ENCODE results near the gene UBA1. TPM values are rescaled to one million over a fixed set of nuclear protein-coding genes. Genes with fewer than 3 reads are reported as not detected.

UBA1 gene
- total RNA-seq, 1 experiment from 2014 or later = 477 TPM

DNA sequence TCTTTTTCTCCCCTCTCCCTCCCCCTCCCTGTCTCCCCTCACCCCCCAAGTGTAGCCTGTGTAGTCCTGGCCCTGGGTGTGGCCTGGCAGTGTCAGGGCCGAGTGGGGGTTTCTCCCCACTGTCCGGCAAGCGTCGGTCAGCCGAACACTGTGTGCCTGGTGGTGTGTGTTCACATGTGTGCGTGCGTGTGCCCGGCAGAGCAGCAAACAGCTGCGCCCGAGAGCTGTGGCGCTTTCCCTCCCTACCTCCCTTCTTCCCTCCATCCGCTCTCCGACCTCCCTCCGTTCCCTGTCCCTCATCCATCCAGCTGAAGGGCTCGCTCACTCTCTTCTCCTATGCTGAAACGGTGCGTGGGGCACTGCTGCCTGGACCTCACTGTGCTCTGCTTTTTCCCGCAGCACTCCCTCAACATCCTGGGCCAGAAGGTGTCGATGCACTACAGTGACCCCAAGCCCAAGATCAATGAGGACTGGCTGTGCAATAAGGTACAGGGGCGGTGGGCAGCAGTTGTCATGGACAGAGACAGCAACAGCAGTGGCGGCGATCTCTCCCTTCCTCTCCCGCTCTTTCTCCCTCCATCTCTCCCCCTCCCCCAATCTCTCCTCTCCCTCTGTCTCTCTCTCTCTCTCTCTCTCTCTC, 17.4 kb upstream of the UBA1 start:
- peak; percentile 54 for DNase-seq
- peaks cover 11% of the 10 kb centered on the region; the same call in 1 of the 2 replicates for H3K27me3 ChIP-seq (ENCODE audit: control insufficient read depth, insufficient read depth, low read length)
- peak overlapping the region; percentile 7; the same call in 1 of the 2 replicates for H3K4me3 ChIP-seq (ENCODE audit: insufficient read depth, low read depth, low read length)
- H3K36me3 ChIP-seq (replicated peaks; ENCODE audit: control insufficient read depth, insufficient read depth, low read length) = peaks cover 16% of the 10 kb centered on the region

DNA sequence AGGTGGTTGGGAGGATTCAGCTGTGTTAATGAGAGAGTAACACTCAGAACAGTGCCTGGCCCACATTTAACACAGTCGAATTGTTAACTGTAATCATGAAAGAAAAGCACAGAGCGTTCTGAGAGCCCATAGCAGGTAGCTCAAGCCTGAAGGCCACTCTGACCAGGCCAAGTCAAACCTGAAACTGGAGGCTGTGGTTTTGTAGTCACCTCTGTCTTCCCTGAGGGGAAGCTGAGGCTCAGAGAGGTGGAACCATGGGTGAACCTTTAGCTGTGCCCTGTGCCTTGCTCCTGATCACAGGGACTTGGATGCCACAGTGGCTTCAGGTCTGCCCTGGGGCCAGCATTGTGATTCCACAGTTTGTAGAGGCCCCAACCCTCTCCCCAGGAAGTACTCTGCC, 16.6 kb upstream of the UBA1 start:
- H3K4me3 ChIP-seq (ENCODE audit: insufficient read depth, low read depth, low read length) = no peak overlapping the region
- peaks cover 20% of the 10 kb centered on the region for H3K36me3 ChIP-seq (replicated peaks; ENCODE audit: control insufficient read depth, insufficient read depth, low read length)
- DNase-seq = no peak

DNA sequence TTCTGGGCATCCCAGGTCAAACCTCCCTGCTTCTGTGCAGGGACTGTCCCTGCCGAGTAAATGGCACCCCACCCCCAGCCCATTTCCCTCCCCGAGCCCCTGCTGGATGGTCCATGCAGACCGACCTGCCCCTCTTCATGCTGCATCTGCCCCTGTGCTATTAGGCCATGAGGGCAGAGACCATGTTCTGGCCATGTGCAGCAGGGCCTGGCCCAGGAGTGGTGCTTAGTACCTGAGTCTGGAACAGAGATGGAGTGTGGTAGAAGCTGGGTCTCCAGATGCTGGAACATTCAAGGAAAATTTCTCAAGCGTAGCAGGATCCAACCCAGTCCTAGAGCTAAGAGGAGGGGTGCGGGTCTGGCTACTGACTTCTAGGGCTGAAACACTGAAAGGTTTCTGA, 15.3 kb upstream of the UBA1 start:
- H3K36me3 ChIP-seq (replicated peaks; ENCODE audit: control insufficient read depth, insufficient read depth, low read length) = peaks cover 22% of the 10 kb centered on the region
- no peak for DNase-seq

More for the DNA sequence above, 16.6 kb upstream of the UBA1 start:
- peaks cover 11% of the 10 kb centered on the region; the same call in 1 of the 2 replicates for H3K27me3 ChIP-seq (ENCODE audit: control insufficient read depth, insufficient read depth, low read length)

DNA sequence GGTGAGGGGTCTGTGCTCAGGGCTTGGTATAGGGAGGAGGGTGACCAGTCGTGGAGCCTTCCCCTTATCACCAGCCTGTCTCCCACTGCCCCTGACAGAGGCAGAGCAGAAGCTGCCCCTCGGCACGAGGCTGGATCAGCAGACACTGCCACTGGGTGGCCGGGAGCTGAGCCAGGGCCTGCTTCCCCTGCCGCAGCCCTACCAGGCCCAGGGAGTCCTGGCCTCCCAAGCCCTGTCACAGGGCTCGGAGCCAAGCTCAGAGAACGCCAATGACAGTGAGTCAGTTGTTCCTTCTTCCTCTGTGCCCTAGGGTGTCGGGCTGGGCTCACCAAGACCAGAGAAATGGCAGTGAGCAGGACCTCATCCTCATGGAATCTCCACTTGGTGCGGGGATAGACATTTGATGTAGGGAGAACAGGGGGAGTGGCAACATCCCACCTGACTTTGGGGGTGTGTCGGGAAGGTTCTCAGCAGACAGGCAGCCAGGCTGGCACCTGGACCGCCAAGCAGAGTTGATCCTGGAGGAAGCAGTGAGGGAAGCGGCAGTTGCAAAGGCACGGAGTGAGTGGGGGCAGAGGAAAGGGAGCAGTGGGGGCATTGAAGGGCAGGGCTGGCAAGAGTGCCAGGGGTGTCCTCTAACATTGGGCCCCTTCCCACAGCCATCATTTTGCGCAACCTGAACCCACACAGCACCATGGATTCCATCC, 14.3 kb upstream of the UBA1 start:
- H3K27me3 ChIP-seq (ENCODE audit: control insufficient read depth, insufficient read depth, low read length) = peaks cover 11% of the 10 kb centered on the region; the same call in 1 of the 2 replicates
- no peak for DNase-seq
- H3K36me3 ChIP-seq (replicated peaks; ENCODE audit: control insufficient read depth, insufficient read depth, low read length) = peaks cover 22% of the 10 kb centered on the region

More for the DNA sequence above, 15.3 kb upstream of the UBA1 start:
- Histone ChIP-seq H3K4me3 (ENCODE audit: insufficient read depth, low read depth, low read length) (no peak overlapping the region), H3K27me3 (ENCODE audit: control insufficient read depth, insufficient read depth, low read length) (peaks cover 11% of the 10 kb centered on the region; the same call in 1 of the 2 replicates)

DNA sequence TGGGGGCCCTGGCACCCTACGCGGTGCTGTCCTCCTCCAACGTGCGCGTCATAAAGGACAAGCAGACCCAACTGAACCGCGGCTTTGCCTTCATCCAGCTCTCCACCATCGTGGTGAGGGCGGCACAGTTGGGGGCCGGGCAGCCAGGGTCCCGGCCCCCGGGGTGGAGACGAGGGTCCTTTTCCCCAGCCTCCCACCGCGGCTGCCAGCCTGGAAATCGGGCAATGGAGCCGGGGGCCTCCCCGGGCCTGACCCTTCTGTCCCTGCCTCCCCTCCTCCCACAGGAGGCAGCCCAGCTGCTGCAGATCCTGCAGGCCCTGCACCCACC, 13.7 kb upstream of the UBA1 start:
- H3K4me3 ChIP-seq (ENCODE audit: insufficient read depth, low read depth, low read length) = no peak overlapping the region
- H3K36me3 ChIP-seq (replicated peaks; ENCODE audit: control insufficient read depth, insufficient read depth, low read length) = peaks cover 23% of the 10 kb centered on the region
- DNase-seq = no peak
- H3K27me3 ChIP-seq (ENCODE audit: control insufficient read depth, insufficient read depth, low read length) = peaks cover 11% of the 10 kb centered on the region; the same call in 1 of the 2 replicates

More for the DNA sequence above, 14.3 kb upstream of the UBA1 start:
- H3K4me3 ChIP-seq (ENCODE audit: insufficient read depth, low read depth, low read length) = no peak overlapping the region

DNA sequence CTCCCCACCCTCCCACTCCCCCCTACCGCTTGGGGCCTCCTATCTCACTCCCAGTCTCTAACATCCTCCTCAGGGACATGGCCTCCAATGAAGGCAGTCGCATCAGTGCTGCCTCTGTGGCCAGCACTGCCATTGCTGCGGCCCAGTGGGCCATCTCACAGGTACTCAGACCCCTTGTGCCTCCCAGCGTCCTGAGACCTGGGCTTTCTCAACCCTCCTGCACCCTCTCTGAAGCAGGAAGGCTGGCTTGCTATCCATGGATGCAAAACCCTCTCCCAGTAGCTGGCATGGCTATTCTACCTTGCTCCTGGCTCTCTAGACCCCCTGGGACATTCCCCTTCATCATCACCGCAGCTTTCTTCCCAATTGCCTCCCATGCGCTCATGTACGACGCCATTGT, 13.3 kb upstream of the UBA1 start:
- Histone ChIP-seq H3K27me3 (ENCODE audit: control insufficient read depth, insufficient read depth, low read length) (peaks cover 9% of the 10 kb centered on the region; the same call in 1 of the 2 replicates), H3K4me3 (ENCODE audit: insufficient read depth, low read depth, low read length) (no peak overlapping the region), H3K36me3 (replicated peaks; ENCODE audit: control insufficient read depth, insufficient read depth, low read length) (peaks cover 23% of the 10 kb centered on the region)
- no peak for DNase-seq

DNA sequence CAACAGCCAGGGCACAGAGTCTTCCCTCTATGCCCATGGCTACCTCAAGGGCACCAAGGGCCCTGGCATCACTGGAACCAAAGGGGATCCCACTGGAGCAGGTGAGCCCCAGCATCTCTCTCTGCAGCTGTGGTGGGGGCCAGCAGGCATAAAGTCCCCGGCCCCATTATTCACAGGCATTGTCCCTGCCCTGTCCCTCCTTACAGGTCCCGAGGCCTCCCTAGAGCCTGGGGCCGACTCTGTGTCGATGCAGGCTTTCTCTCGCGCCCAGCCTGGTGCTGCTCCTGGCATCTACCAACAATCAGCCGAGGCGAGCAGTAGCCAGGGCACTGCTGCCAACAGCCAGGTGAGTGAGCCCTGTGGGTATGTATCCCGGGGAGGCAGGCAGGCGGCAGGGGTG, 12.3 kb upstream of the UBA1 start:
- H3K4me3 ChIP-seq (ENCODE audit: insufficient read depth, low read depth, low read length) = no peak overlapping the region
- DNase-seq = no peak
- H3K27me3 ChIP-seq (ENCODE audit: control insufficient read depth, insufficient read depth, low read length) = peaks cover 3% of the 10 kb centered on the region; the same call in 1 of the 2 replicates
- H3K36me3 ChIP-seq (replicated peaks; ENCODE audit: control insufficient read depth, insufficient read depth, low read length) = peaks cover 25% of the 10 kb centered on the region

DNA sequence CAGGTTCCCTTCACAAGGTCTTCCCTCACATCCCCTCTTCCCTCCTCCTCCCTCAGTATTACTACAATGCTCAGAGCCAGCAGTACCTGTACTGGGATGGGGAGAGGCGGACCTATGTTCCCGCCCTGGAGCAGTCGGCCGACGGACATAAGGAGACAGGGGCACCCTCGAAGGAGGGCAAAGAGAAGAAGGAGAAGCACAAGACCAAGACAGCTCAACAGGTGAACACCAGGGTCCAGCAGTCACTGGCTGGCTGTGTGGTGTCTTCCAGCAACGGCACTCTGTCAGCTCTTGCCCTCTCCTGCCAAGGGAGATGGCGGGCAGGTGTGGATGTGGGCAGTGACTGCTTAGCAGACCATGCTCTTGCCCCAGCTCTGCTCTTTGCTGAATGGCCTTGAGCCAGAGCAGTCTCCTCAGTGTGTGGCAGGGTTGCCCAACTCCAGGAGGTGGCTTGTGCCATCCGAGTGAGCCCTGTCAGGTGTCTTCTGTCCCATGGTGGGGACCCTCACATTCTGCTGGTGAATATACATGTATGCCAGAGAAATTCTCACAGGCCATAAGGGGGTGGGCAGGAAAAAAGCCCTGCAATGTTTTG, 11.4 kb upstream of the UBA1 start:
- peaks cover 20% of the 10 kb centered on the region for H3K36me3 ChIP-seq (replicated peaks; ENCODE audit: control insufficient read depth, insufficient read depth, low read length)
- DNase-seq = no peak
- H3K4me3 ChIP-seq (ENCODE audit: insufficient read depth, low read depth, low read length) = no peak overlapping the region
- H3K27me3 ChIP-seq (ENCODE audit: control insufficient read depth, insufficient read depth, low read length) = no peaks in the 10 kb centered on the region

DNA sequence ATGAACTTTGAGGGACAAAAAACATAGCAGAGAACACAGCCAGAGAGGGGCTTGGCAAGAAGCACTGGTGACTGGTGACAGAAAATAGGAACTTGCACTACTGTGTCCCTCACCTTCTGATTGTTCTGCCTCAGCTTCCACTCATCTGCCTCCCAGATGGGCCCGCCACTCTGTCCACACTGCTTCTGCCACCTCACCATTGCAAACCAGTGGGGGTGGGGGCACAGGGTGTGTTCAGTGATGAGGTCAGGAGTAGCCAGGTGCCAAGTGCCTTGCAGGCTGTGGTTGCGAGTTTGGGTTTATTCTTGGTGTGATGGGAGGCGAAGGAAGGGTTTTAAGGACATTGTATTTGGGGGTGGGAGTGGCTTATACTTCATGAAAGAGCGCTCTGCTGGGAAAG, 9.1 kb upstream of the UBA1 start:
- no peak overlapping the region for H3K4me3 ChIP-seq (ENCODE audit: insufficient read depth, low read depth, low read length)
- H3K27me3 ChIP-seq (ENCODE audit: control insufficient read depth, insufficient read depth, low read length) = no peaks in the 10 kb centered on the region

DNA sequence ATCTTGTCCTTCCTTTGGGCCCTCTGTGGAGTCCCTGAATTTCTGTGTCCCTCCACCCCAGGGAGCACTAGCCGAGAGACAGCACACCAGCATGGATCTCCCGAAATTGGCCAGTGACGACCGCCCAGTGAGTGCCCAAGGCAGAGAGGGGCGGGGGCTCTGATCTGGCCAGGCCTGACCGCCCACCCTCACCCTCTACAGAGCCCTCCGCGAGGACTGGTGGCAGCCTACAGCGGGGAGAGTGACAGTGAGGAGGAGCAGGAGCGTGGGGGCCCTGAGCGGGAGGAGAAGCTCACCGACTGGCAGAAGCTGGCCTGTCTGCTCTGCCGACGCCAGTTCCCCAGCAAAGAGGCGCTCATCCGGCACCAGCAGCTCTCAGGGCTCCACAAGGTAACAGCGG, 8.4 kb upstream of the UBA1 start:
- Histone ChIP-seq H3K27me3 (ENCODE audit: control insufficient read depth, insufficient read depth, low read length) (no peaks in the 10 kb centered on the region), H3K36me3 (replicated peaks; ENCODE audit: control insufficient read depth, insufficient read depth, low read length) (peaks cover 16% of the 10 kb centered on the region), H3K4me3 (ENCODE audit: insufficient read depth, low read depth, low read length) (no peak overlapping the region)
- no peak for DNase-seq

More for the DNA sequence above, 9.1 kb upstream of the UBA1 start:
- DNase-seq = no peak
- H3K36me3 ChIP-seq (replicated peaks; ENCODE audit: control insufficient read depth, insufficient read depth, low read length) = peaks cover 16% of the 10 kb centered on the region

DNA sequence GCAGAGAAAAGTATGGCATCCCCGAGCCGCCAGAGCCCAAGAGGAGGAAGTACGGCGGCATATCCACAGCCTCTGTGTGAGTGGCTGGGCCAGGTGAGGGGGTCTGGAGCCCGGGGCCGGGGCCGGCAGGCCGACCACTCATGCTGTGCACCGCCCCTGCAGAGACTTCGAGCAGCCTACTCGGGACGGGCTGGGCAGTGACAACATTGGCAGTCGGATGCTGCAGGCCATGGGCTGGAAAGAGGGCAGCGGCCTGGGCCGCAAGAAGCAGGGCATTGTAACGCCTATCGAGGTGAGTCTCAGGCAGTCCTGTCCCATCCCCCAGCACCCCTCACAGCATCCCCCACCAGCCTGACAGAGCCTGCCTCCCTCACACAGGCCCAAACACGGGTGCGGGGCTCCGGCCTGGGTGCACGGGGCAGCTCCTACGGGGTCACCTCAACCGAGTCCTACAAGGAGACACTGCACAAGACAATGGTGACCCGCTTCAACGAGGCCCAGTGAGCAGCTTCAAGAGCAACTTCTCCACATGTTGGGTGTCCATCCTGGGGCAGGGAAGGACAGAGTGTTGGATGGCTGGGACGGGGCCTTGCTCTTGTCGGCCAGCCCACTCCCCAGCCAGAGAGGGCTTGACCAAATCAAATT, 7.4 kb upstream of the UBA1 start:
- H3K27me3 ChIP-seq (ENCODE audit: control insufficient read depth, insufficient read depth, low read length) = peaks cover 3% of the 10 kb centered on the region
- H3K36me3 ChIP-seq (replicated peaks; ENCODE audit: control insufficient read depth, insufficient read depth, low read length) = peaks cover 12% of the 10 kb centered on the region
- H3K4me3 ChIP-seq (ENCODE audit: insufficient read depth, low read depth, low read length) = no peak overlapping the region
- no peak for DNase-seq

DNA sequence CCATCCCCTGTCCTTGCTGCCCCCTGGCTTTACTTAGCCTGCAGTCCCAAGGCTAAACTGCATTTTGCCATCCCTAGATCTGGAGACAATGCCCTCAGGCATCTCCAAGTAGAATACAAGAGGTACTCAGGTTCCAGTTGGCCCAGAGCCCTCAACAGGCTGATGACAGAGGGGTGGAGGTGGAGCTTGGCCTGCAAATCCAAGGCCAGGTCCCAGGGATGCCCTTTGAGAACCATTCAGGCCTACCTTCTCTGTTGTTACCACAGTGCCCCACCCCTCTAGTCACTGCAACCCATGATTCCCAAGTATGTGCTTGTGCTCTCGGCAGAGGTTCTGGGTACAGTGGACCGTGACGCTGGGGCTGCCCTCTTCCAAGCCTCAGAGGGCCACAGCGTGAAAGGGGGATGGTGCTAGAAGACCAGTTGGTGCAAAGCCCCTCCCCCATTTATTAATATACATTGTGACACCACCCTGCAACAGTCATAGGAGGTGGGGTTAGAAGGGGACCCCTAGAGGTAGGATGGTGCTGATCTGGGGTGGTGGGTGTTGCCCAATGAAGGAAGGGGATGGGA, 6.4 kb upstream of the UBA1 start:
- peaks cover 8% of the 10 kb centered on the region for H3K36me3 ChIP-seq (replicated peaks; ENCODE audit: control insufficient read depth, insufficient read depth, low read length)
- peaks cover 4% of the 10 kb centered on the region for H3K27me3 ChIP-seq (ENCODE audit: control insufficient read depth, insufficient read depth, low read length)
- DNase-seq = no peak
- H3K4me3 ChIP-seq (ENCODE audit: insufficient read depth, low read depth, low read length) = no peak overlapping the region

DNA sequence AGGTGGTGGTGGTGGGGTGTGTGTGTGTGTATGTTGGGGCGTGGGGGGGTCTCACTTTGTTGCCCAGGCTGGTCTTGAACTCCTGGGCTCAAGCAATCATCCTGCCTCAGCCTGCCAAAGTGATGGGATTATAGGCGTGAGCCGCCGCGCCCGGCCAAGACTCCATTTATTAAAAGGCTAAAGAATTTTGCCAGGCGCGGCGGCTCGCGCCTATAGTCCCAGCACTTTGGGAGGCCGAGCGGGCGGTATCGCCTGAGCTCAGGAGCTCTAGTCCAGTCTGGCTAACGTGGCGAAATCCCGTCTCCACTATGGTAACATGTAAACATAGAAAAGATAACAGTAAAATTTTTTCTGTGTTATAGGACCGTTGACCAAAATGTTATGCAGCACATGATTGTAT, 3.7 kb upstream of the UBA1 start:
- peaks cover 4% of the 10 kb centered on the region for H3K27me3 ChIP-seq (ENCODE audit: control insufficient read depth, insufficient read depth, low read length)
- DNase-seq = no peak
- peaks cover 2% of the 10 kb centered on the region for H3K36me3 ChIP-seq (replicated peaks; ENCODE audit: control insufficient read depth, insufficient read depth, low read length)
- H3K4me3 ChIP-seq (ENCODE audit: insufficient read depth, low read depth, low read length) = peak overlapping the region; percentile 6

DNA sequence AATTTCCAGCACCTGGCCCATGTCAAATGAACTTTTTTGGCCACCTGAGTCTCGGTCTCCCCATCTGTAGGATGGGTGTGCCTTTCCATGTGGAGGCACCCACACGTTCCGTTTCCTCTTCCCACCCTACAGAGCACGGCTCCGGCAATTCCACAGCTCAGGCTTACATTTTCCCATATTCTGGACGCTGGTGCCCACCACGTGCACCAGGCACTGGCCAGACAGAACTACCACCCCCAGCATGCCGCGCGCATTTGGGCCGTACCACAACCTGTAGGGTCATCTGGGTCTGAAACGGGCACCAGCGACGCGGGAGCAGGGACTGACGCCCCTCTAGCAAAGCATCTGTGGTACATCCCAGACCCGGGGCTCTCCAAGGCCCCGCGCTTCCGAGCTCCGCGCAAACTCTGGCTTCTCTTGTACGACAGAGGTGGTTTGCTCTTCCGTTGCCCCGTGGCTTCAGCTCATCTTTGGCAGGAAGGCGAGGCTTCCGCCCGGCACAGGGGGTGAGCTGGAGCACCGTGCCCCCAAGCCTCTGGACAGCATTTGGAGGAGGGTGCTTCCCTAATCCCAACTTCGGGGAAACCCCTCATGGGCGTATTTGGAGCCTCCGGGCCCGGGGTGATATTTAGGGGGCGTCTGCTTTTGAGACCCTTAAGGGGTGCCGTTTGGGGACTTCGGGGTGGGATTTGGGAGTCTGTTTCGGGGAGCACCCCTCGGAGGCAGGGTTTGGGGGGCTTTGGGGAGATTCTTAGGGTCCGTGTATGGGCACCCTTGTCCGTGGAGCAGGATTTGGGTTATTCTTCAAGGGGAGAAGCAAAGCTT, 3.0 kb upstream of the UBA1 start:
- Histone ChIP-seq H3K27me3 (ENCODE audit: control insufficient read depth, insufficient read depth, low read length) (peaks cover 4% of the 10 kb centered on the region), H3K4me3 (ENCODE audit: insufficient read depth, low read depth, low read length) (peak overlapping the region; percentile 69), H3K36me3 (replicated peaks; ENCODE audit: control insufficient read depth, insufficient read depth, low read length) (peaks cover 4% of the 10 kb centered on the region)
- DNase-seq = peak; percentile 97

All from H7 (cell line).